Measurements from ENCODE around the gene SPEF1. TPM values are rescaled to one million over a fixed set of nuclear protein-coding genes. Genes with fewer than 3 reads are reported as not detected.

SPEF1 gene
- total and polyA plus RNA-seq, 10 of the 15 experiments (the other 5 are each of a cell fraction or from before 2014, with no cell fraction given) = 0.12 TPM; not detected in 9

DNA sequence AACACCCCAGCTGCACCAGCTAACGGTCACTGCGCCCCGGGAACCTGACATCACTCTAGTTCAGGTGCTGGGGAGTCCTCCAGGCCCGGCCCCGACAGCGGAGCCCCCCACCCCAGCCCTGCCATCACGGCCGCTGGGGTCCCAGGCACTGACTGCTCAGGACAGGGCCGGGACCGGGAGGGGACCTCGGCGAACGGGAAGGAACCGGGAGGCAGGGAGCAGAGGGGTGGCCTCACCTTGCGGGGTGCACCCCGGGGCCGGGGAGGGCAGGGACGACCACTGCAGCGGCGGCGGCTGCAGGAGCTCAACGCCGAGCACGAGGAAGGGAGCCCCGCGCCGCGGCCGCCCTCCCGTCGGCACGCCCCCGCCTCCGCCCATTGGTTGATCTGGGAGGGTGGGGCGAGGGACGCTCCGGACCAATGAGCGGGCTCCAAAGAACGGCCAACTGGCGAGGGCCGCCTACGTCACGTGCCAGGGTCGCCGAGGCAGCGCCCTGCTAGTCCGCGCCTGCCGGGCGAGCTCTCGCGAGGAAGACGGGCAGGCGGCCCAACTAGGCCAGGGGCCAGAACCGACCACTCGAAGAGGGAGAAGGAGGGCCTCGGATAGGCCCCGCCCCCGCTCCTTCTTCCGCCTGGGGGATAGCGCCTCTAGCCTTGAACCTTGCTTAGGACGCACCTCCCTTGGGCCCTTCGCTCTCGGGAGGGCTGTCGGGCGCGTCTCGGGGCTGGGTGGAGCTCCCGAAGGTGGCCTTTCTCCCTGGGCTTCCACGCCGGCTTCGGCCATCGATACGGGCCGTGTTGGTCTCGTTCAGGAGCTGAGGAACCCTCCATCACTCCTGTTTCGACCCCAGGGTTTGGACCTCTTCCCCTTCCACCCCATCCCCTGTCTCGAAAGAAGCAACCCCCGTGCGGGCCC, 13.6 kb downstream of the SPEF1 start, which contains the start of gene ADISSP:
ADISSP (minus strand) TSS at position 327 of the 915 bp plus-strand sequence. CDS start 7,653 bp downstream, outside the sequence.
- WGBS (ENCODE audit: insufficient coverage, insufficient replicate concordance, low lambda C conversion rate, missing lambda C conversion rate) = under 1% methylated on average over 54 of the region's 80 CpGs
- peak within 1 kb of the TSS; percentile 75 for H3K27ac ChIP-seq (ENCODE audit: control insufficient read depth, insufficient read depth)
- H3K79me2 ChIP-seq (ENCODE audit: control insufficient read depth, insufficient read depth, low read length) = peaks cover 14% of the 10 kb centered on the region
- peak within 1 kb of the TSS; percentile 89 for H3K4me3 ChIP-seq
- H2AFZ ChIP-seq (ENCODE audit: control insufficient read depth, low read depth, low read length) = peak within 1 kb of the TSS; percentile 96
- BruUV-seq (replicated peaks) = TSS peak; percentile 75
- peak within 1 kb of the TSS; percentile 82 for H3K9ac ChIP-seq (ENCODE audit: control insufficient read depth, insufficient read depth, low read length)
- H3K9me3 ChIP-seq (replicated peaks; ENCODE audit: control insufficient read depth, insufficient read depth, low read length) = no peaks in the 10 kb centered on the region
- peak; percentile 91 for DNase-seq (ENCODE audit: low read depth, low spot score)
- ATAC-seq = peak; percentile 97
- peaks cover 24% of the 10 kb centered on the region for H3K4me1 ChIP-seq (ENCODE audit: control insufficient read depth, insufficient read depth, low read length)
- ChIA-PET SMC1A (ENCODE audit: uncharacterized antibody, unreplicated experiment) (interaction anchor here (0.6 to 2.2 kb wide), 11 partner anchors 9 to 1838 kb away, joined by 3 to 12 read pairs (median 3); partner anchors contain the start of genes AP5S1 and CENPB), CTCF (interaction anchor here (0.6 to 5.7 kb wide), 29 partner anchors 10 to 794 kb away, joined by 3 to 52 read pairs (median 5); partner anchors contain the start of genes AP5S1, CENPB, SIGLEC1 and SPEF1), POLR2A (interaction anchor here (0.5 to 2.5 kb wide), 8 partner anchors 11 to 315 kb away, joined by 3 to 9 read pairs (median 3); partner anchors contain the start of gene AP5S1), RAD21 (ENCODE audit: unreplicated experiment) (interaction anchor here (0.6 to 2.1 kb wide), 17 partner anchors 10 to 304 kb away, joined by 3 to 10 read pairs (median 4); partner anchors contain the start of genes AP5S1 and SPEF1)
- H3K4me2 ChIP-seq (ENCODE audit: control insufficient read depth, insufficient read depth) = peak within 1 kb of the TSS; percentile 94
- FAIRE-seq = peak; percentile 98
- intact Hi-C loops (cut with micrococcal nuclease; ENCODE audit: unreplicated experiment) (loop anchor here (2.0 to 5.0 kb wide), 3 partner anchors 15 to 90 kb away; no protein-coding TSS in a partner anchor), in situ Hi-C loops (cut with MboI) (no loop called here)
- H3K36me3 ChIP-seq (ENCODE audit: control insufficient read depth in 2 of 2, insufficient read depth in 2 of 2, low read length in 1 of 2) = no peaks in the 10 kb centered on the region; a peak in 1 of 4 replicates
- no peaks in the 10 kb centered on the region for H4K20me1 ChIP-seq (ENCODE audit: control insufficient read depth, insufficient read depth)
- H3K27me3 ChIP-seq (replicated peaks in 1 of 2; ENCODE audit: control insufficient read depth in 2 of 2, insufficient read depth in 2 of 2, low read length in 1 of 2) = no peaks in the 10 kb centered on the region
- TF ChIP-seq E2F4 (IDR thresholded peaks at IDR 0.05; ENCODE audit: low read depth, low read length) (no peak), KDM1A (IDR thresholded peaks at IDR 0.05; ENCODE audit: borderline replicate concordance) (no peak), E2F8 (IDR thresholded peaks at IDR 0.05; ENCODE audit: low read depth, partially characterized antibody) (no peak), E4F1 (IDR thresholded peaks at IDR 0.05; ENCODE audit: borderline replicate concordance, partially characterized antibody) (no peak), ZNF24 (IDR thresholded peaks at IDR 0.05) (no peak), HSF1 (IDR thresholded peaks at IDR 0.05; ENCODE audit: low read depth, low read length) (no peak), SUPT20H (IDR thresholded peaks at IDR 0.05; ENCODE audit: borderline replicate concordance, control insufficient read depth, low read depth, low read length) (no peak), MXI1 (IDR thresholded peaks at IDR 0.05; ENCODE audit: low read depth, low read length) (peak; percentile 87), ASH2L (IDR thresholded peaks at IDR 0.05; ENCODE audit: borderline replicate concordance, low read depth) (no peak), LARP7 (IDR thresholded peaks at IDR 0.05) (peak; percentile 44; the same call in 1 of the 2 replicates), ZNF207 (IDR thresholded peaks at IDR 0.05; ENCODE audit: borderline replicate concordance) (no peak; the same call in 1 of the 2 replicates), GABPA (IDR thresholded peaks at IDR 0.05; ENCODE audit: low read depth) (no peak), ATF7 (IDR thresholded peaks at IDR 0.05; ENCODE audit: low read depth) (no peak), NR2F1 (conservative IDR thresholded peaks at IDR 0.05) (peak; percentile 55)
